Endothelial cell of umbilical vein (primary cell): ENCODE results near the gene EYS. TPM values are rescaled to one million over a fixed set of nuclear protein-coding genes. Genes with fewer than 3 reads are reported as not detected.

Source experiments
- BruUV-seq: library from RNA; stranded (reverse); fragments of 400-500 nt; replicated peaks from 2 replicates; lab custom pipeline; 2021; lab: Mats Ljungman, UMichigan
- CTCF ChIA-PET: fragments of 300-600, 350-600 bp; sonication (Branson Sonifier 250); formaldehyde crosslinking; loops from one replicate; lab custom pipeline; 2021; ENCODE audit warnings: antibody characterized with exemption, inconsistent platforms; lab: Charles Lee
- POLR2A ChIA-PET: fragments of 300-600, 350-600 bp; sonication (Branson Sonifier 250); formaldehyde crosslinking; loops from one replicate; lab custom pipeline; 2021; ENCODE audit warnings: antibody characterized with exemption, inconsistent platforms; lab: Charles Lee
- DNase-seq: peaks from one replicate; pipeline ENCODE4 v3.0.0-alpha.2; 2011; ENCODE audit warnings: low read depth, low spot score
- FAIRE-seq: peaks from 2 replicates; lab custom pipeline; 2011; peaks lifted over from hg19 to GRCh38; lab: Jason Lieb, UNC
- H2AFZ ChIP-seq: 2 replicates; pipeline ENCODE4 v1.6.0; 2012; ENCODE audit warnings: low read depth, low read length, control low read depth, inconsistent platforms
- H3K27ac ChIP-seq: 2 replicates; pipeline ENCODE4 v1.5.1; 2011; ENCODE audit warnings: low read depth, mild to moderate bottlenecking, control low read depth, low read length, moderate library complexity; ENCODE audit not compliant: insufficient read depth
- H3K27me3 ChIP-seq, 2 experiments: 2 replicates each; pipeline versions ENCODE4 v1.6.0 to v1.6.1; 2011; ENCODE audit warnings: low read length in 2 of 2, mixed read lengths in 1 of 2; ENCODE audit not compliant: control insufficient read depth in 2 of 2, insufficient read depth in 2 of 2
- H3K36me3 ChIP-seq, 2 experiments: 2 replicates in 1 of 2; 3 replicates in 1 of 2; pipeline ENCODE4 v1.5.1; 2011; ENCODE audit warnings: low read length in 2 of 2, mild to moderate bottlenecking in 1 of 2, moderate library complexity in 1 of 2; ENCODE audit not compliant: control insufficient read depth in 2 of 2, insufficient read depth in 2 of 2; ENCODE audit errors: extremely low read depth in 1 of 2
- H3K4me1 ChIP-seq: 3 replicates; pipeline ENCODE4 v1.5.1; 2011; ENCODE audit warnings: mild to moderate bottlenecking, low read length; ENCODE audit not compliant: control insufficient read depth, insufficient read depth; ENCODE audit errors: extremely low read depth
- H3K4me2 ChIP-seq: 2 replicates; pipeline ENCODE4 v1.6.1; 2011; ENCODE audit warnings: low read length, control low read depth, mixed read lengths; ENCODE audit not compliant: insufficient read depth
- H3K4me3 ChIP-seq, 3 experiments: fragments of 200-600 bp in 1 of 3; sonication (generic), shearing (Covaris generic) in 1 of 3; replicated peaks in 1 of 3; 2 replicates each; pipeline ENCODE4 v1.5.1; 2011 to 2016; ENCODE audit warnings: control low read depth in 3 of 3, low read length in 3 of 3, mild to moderate bottlenecking in 2 of 3, inconsistent platforms in 1 of 3, low read depth in 1 of 3, moderate library complexity in 1 of 3; ENCODE audit not compliant: insufficient read depth in 1 of 3
- H3K79me2 ChIP-seq: 2 replicates; pipeline ENCODE4 v1.6.0; 2012; ENCODE audit warnings: low read length, inconsistent platforms; ENCODE audit not compliant: control insufficient read depth, insufficient read depth
- H3K9ac ChIP-seq: replicated peaks from 2 replicates; pipeline ENCODE3; 2011; ENCODE audit warnings: low read length, control low read depth; ENCODE audit not compliant: insufficient read depth; ENCODE audit errors: extremely low read depth
- H3K9me1 ChIP-seq: replicated peaks from 3 replicates; pipeline ENCODE4 v1.6.0; 2011; ENCODE audit warnings: mild to moderate bottlenecking, low read length; ENCODE audit not compliant: control insufficient read depth, insufficient read depth; ENCODE audit errors: extremely low read depth
- H3K9me3 ChIP-seq: replicated peaks from 2 replicates; pipeline ENCODE4 v1.5.1; 2012; ENCODE audit warnings: low read length, inconsistent platforms; ENCODE audit not compliant: control insufficient read depth, insufficient read depth
- H4K20me1 ChIP-seq: replicated peaks from 2 replicates; pipeline ENCODE3; 2011; ENCODE audit warnings: mild to moderate bottlenecking, low read length; ENCODE audit not compliant: control insufficient read depth, insufficient read depth; ENCODE audit errors: extremely low read depth
- EZH2 ChIP-seq: IDR thresholded peaks from 2 replicates; pipeline ENCODE4 v1.6.1; 2012; ENCODE audit warnings: borderline replicate concordance, low read depth, mild to moderate bottlenecking, moderate library complexity, low read length, inconsistent platforms; ENCODE audit not compliant: severe bottlenecking
- FOS ChIP-seq: IDR thresholded peaks from 2 replicates; pipeline ENCODE4 v1.6.1; 2011; ENCODE audit warnings: mild to moderate bottlenecking, low read length, moderate library complexity, borderline replicate concordance; ENCODE audit not compliant: insufficient read depth
- GATA2 ChIP-seq: IDR thresholded peaks from 2 replicates; pipeline ENCODE4 v1.7.0; 2011; ENCODE audit warnings: low read depth, mild to moderate bottlenecking, moderate library complexity, mixed read lengths, low read length; ENCODE audit not compliant: insufficient read length, insufficient read depth
- JUN ChIP-seq: IDR thresholded peaks from 2 replicates; pipeline ENCODE4 v1.6.1; 2011; ENCODE audit warnings: borderline replicate concordance, low read depth; ENCODE audit not compliant: insufficient read length, insufficient read depth
- MYC ChIP-seq: IDR thresholded peaks from one replicate; pipeline ENCODE4 v1.6.1; 2011; ENCODE audit warnings: mild to moderate bottlenecking, low read depth, low read length
- POLR2AphosphoS5 ChIP-seq: IDR thresholded peaks from 2 replicates; pipeline ENCODE4 v1.6.1; 2012; ENCODE audit warnings: low read depth, mild to moderate bottlenecking, control low read depth, low read length, moderate library complexity; ENCODE audit not compliant: insufficient read depth
- dilution Hi-C: fragments of 300-500 bp; cut with MboI; formaldehyde crosslinking; loops from one replicate; pipeline ENCODE4 v1.15.0; 2019; ENCODE audit warnings: low sequenced_read_pairs; ENCODE audit not compliant: extremely low pct_ligation_motif_present
- intact Hi-C: fragments of 100-400 bp; cut with micrococcal nuclease; formaldehyde crosslinking; loops from one replicate; pipeline ENCODE4 v1.10.0; 2022
- polyA plus RNA-seq, 4 experiments: library from polyadenylated mRNA; depleted of rRNA in 3 of 4; stranded (reverse) in 3 of 4; unstranded in 1 of 4; fragments of >200 nt; gene quantifications; 2 replicates each; pipeline versions ENCODE4 v1.2.1 to v1.2.3, GENCODE V29; 2011 to 2012; ENCODE audit warnings: missing spikeins in 1 of 4
- total RNA-seq: library from RNA; stranded (reverse); gene quantifications from 2 replicates; pipeline ENCODE4 v1.2.3, GENCODE V29; 2021
- TF ChIP-seq, protein P1 (sequence below), 2 donors: IDR thresholded peaks; 1 replicate in 1 of 2; 2 replicates in 1 of 2; pipeline ENCODE4 v1.5.1; 2011; ENCODE audit warnings: low read length in 2 of 2, mild to moderate bottlenecking in 2 of 2, moderate library complexity in 2 of 2, control low read depth in 1 of 2, inconsistent platforms in 1 of 2, low read depth in 1 of 2; ENCODE audit not compliant: insufficient read depth in 1 of 2; ENCODE audit errors: extremely low read depth in 1 of 2
- TF ChIP-seq, protein P2 (sequence below): IDR thresholded peaks from 2 replicates; pipeline ENCODE4 v1.6.1; 2011; ENCODE audit not compliant: insufficient read depth, insufficient read length

The EYS gene
- total and polyA plus RNA-seq, 2 donors (not counting 3 experiments of a cell fraction or from before 2014, with no cell fraction given): 0.01 to 0.27 TPM

DNA sequence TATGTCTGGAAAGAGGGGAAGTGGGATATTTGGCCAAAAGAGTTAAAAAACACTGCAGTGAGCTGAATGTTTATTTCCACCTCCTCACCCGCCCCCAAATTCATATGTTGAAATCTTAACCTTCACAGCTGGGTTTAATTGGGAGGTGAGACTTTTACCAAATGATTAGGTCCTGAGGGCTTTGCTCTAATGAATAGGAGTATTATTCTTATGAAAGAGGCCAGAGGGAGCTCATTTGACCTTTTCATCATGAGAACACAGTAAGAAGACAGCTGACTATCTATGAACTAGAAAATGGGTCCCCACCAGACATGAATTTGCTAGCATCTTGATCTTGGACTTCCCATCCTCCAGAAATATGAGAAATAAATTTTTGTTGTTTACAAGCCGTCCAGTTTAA, 1042.5 kb downstream of the EYS start:
- Histone ChIP-seq H3K4me3 (no peak overlapping the region), H3K9ac (no peak overlapping the region), H2AFZ (no peak overlapping the region), H3K4me2 (no peak overlapping the region), H3K36me3 (no peaks in the 10 kb centered on the region), H3K27ac (no peak overlapping the region), H3K9me3 (no peaks in the 10 kb centered on the region), H3K9me1 (no peaks in the 10 kb centered on the region), H3K27me3 (no peaks in the 10 kb centered on the region), H3K4me1 (no peaks in the 10 kb centered on the region), H3K79me2 (no peaks in the 10 kb centered on the region), H4K20me1 (no peaks in the 10 kb centered on the region)
- intact Hi-C loops (no loop called here), dilution Hi-C loops (no loop called here)
- BruUV-seq: no TSS peak
- FAIRE-seq (no peak), DNase-seq (no peak)
- ChIA-PET CTCF (interaction anchor here (1.0 kb wide), 1 partner anchor 15 kb away, joined by 4 read pairs; no protein-coding TSS in a partner anchor), POLR2A (no interaction called here)
- TF ChIP-seq FOS (no peak), EZH2 (no peak), JUN (no peak), MYC (no peak)
- TF ChIP-seq, protein P1, sequence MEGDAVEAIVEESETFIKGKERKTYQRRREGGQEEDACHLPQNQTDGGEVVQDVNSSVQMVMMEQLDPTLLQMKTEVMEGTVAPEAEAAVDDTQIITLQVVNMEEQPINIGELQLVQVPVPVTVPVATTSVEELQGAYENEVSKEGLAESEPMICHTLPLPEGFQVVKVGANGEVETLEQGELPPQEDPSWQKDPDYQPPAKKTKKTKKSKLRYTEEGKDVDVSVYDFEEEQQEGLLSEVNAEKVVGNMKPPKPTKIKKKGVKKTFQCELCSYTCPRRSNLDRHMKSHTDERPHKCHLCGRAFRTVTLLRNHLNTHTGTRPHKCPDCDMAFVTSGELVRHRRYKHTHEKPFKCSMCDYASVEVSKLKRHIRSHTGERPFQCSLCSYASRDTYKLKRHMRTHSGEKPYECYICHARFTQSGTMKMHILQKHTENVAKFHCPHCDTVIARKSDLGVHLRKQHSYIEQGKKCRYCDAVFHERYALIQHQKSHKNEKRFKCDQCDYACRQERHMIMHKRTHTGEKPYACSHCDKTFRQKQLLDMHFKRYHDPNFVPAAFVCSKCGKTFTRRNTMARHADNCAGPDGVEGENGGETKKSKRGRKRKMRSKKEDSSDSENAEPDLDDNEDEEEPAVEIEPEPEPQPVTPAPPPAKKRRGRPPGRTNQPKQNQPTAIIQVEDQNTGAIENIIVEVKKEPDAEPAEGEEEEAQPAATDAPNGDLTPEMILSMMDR (IDR thresholded peaks at IDR 0.05; ENCODE audit: extremely low read depth in 1 of 2, insufficient read depth in 1 of 2, low read depth in 1 of 2, low read length in 2 of 2): no peak

DNA sequence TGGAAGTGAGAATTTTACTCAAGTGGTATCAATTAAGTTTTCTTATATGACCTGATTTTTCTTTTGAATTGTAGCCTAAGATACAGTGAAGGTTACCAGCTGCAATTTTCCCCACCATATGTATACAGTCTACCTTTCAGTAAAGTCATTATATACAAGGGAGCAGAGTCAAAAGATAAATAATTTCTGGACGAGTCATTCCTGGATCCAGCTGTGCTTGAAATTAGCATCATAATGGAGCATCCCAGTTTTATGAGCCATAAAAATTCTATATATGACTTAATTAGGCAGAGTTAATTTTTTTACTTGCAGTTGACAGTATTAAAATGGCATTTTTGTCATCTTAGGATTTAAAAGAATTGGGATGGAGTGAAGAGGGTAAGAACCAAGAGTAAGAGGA, 1063.0 kb downstream of the EYS start:
- Histone ChIP-seq H3K27ac (no peak overlapping the region), H3K9me3 (no peaks in the 10 kb centered on the region), H3K27me3 (no peaks in the 10 kb centered on the region), H3K79me2 (no peaks in the 10 kb centered on the region), H3K4me3 (no peak overlapping the region), H3K4me1 (no peaks in the 10 kb centered on the region), H3K9ac (no peak overlapping the region), H3K9me1 (no peaks in the 10 kb centered on the region), H3K36me3 (no peaks in the 10 kb centered on the region), H3K4me2 (no peak overlapping the region), H2AFZ (no peak overlapping the region), H4K20me1 (no peaks in the 10 kb centered on the region)
- ChIA-PET CTCF (no interaction called here), POLR2A (no interaction called here)
- dilution Hi-C loops (no loop called here), intact Hi-C loops (no loop called here)
- BruUV-seq: no TSS peak
- TF ChIP-seq GATA2 (no peak), FOS (no peak), POLR2AphosphoS5 (no peak)
- TF ChIP-seq, protein P1 (IDR thresholded peaks at IDR 0.05; ENCODE audit: extremely low read depth in 1 of 2, insufficient read depth in 1 of 2, low read depth in 1 of 2, low read length in 2 of 2): no peak
- TF ChIP-seq, protein P2, sequence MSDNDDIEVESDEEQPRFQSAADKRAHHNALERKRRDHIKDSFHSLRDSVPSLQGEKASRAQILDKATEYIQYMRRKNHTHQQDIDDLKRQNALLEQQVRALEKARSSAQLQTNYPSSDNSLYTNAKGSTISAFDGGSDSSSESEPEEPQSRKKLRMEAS: no peak
- no peak for DNase-seq
- no peak for FAIRE-seq
